Measurements from ENCODE around the gene VWA5B1. TPM values are rescaled to one million over a fixed set of nuclear protein-coding genes. Genes with fewer than 3 reads are reported as not detected.

Gene VWA5B1
- total and polyA plus RNA-seq, 10 donors = 0.28 TPM; not detected in 9

DNA sequence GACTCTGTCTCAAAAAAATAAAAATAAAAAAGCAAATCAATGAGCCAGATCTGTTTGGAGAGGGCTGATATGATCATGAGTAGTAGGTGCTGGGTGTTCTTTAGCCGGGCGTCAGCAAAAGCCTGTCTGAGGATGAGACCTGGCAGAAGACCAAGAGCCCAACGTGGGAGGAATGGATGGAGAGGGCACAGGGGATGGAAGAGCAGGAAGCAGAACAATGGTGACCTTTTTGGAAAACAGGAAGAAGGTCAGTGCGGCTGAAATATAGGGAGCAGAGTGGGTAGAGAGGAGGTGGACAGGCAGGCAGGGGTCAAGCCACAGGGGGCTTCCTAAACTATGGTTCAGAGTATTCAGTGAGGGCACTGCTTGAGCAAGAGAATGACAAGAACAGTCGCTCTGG is 30.9 kb downstream of the VWA5B1 start:
- TF ChIP-seq POLR2AphosphoS5 (IDR thresholded peaks at IDR 0.05) (no peak), POLR2A (IDR thresholded peaks at IDR 0.05) (no peak), CTCF (IDR thresholded peaks at IDR 0.05 in 8 of 11, conservative IDR thresholded peaks at IDR 0.05 in 3 of 11) (no peak)
- WGBS, 5 donors = 37 to 45% (median 41%) methylated on average over 5 of the region's 5 CpGs
- Histone ChIP-seq H3K27me3 (replicated peaks in 1 of 7) (no peaks in the 10 kb centered on the region), H3K36me3 (no peaks in the 10 kb centered on the region), H3K27ac (peak overlapping the region in 1 of 8 donors; percentile 55), H3K4me3 (peak overlapping the region in 1 of 8 donors; percentile 32), H3K4me1 (peaks cover 5 to 32% (median 13%) of the 10 kb centered on the region in 6 donors), H3K9me3 (no peaks in the 10 kb centered on the region)
- DNase-seq = peak; percentile 28
- intact Hi-C loops (cut with DNase I; ENCODE audit: low total_unique reads) = no loop called here

GRCh38 chr1:20322081-20322824 is 31.6 kb downstream of the VWA5B1 start:
- 47 to 53% (median 50%) methylated on average over 11 of the region's 11 CpGs for WGBS, 5 donors
- peak overlapping the region in 4 of 8 donors; percentile 10 to 55 (median 50) for H3K27ac ChIP-seq

DNA sequence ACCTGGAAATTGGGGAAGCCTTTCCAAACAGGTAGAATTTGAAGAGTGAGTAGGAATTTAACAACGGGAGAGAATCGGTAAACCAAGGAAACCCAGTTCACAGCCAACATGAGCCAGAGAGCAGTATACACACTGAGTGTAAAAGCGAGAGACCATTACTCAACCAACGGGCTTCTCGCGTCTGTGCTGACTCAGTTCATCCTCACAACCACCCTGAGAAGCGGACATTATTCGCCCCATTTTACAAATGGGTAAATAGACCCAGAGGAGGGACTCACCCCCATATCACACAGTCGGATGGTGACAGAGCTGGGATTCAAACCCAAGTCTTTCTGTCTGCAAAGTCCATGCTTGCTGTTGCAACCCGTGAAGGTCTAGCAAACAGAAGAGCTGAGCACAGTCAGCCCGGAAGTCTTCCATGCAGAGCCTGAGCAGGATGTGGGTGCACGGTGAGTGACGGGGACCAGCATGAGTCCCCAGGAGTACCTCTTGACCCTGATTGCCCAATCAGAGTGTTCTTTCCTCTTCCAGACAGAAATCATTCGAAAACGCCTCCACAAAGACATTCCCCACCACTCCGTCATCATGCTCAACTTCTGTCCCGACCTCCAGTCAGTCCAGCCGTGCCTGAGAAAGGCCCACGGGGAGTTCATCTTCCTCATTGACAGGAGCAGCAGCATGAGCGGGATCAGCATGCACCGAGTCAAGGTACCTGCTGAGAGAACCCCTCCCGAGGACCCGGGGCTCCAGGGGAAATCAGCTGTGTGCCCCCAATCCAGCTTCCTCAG is 32.3 kb downstream of the VWA5B1 start:
- Histone ChIP-seq H3K36me3 (no peaks in the 10 kb centered on the region), H3K4me3 (peak overlapping the region in 2 of 8 donors; percentile 10 to 32), H3K27me3 (replicated peaks in 1 of 7) (peaks cover 0 to 4% (median 0%) of the 10 kb centered on the region in 7 donors), H3K4me1 (peaks cover 5 to 32% (median 13%) of the 10 kb centered on the region in 6 donors), H3K9me3 (no peaks in the 10 kb centered on the region), H3K27ac (peak overlapping the region in 4 of 8 donors; percentile 10 to 55 (median 50))
- WGBS, 5 donors = 78 to 86% (median 81%) methylated on average over 22 to 23 of the region's 23 CpGs
- intact Hi-C loops (cut with DNase I; ENCODE audit: low total_unique reads) = no loop called here
- TF ChIP-seq CTCF (IDR thresholded peaks at IDR 0.05 in 8 of 11, conservative IDR thresholded peaks at IDR 0.05 in 3 of 11) = no peak
- TF ChIP-seq POLR2AphosphoS5 (IDR thresholded peaks at IDR 0.05) = no peak
- no peak for TF ChIP-seq POLR2A (IDR thresholded peaks at IDR 0.05)
- DNase-seq = peak; percentile 71

More at GRCh38 chr1:20322081-20322824, 31.6 kb downstream of the VWA5B1 start:
- Histone ChIP-seq H3K4me3 (peak overlapping the region in 2 of 8 donors; percentile 10 to 32), H3K4me1 (peaks cover 5 to 32% (median 13%) of the 10 kb centered on the region in 6 donors), H3K9me3 (no peaks in the 10 kb centered on the region), H3K27me3 (replicated peaks in 1 of 7) (no peaks in the 10 kb centered on the region), H3K36me3 (no peaks in the 10 kb centered on the region)
- DNase-seq = no peak
- TF ChIP-seq POLR2AphosphoS5 (IDR thresholded peaks at IDR 0.05) = no peak
- TF ChIP-seq CTCF (IDR thresholded peaks at IDR 0.05 in 8 of 11, conservative IDR thresholded peaks at IDR 0.05 in 3 of 11) = no peak
- TF ChIP-seq POLR2A (IDR thresholded peaks at IDR 0.05) = no peak
- intact Hi-C loops (cut with DNase I; ENCODE audit: low total_unique reads) = no loop called here

GRCh38 chr1:20323613-20323920 is 32.9 kb downstream of the VWA5B1 start:
- no peaks in the 10 kb centered on the region for H3K36me3 ChIP-seq
- no peaks in the 10 kb centered on the region for H3K9me3 ChIP-seq
- no peak overlapping the region for H3K4me3 ChIP-seq
- peak overlapping the region in 2 of 8 donors; percentile 52 to 55 for H3K27ac ChIP-seq
- H3K4me1 ChIP-seq = peaks cover 5 to 32% (median 13%) of the 10 kb centered on the region in 6 donors
- no peak for DNase-seq
- intact Hi-C loops (cut with DNase I; ENCODE audit: low total_unique reads) = no loop called here
- 65 to 91% (median 86%) methylated on average over 3 of the region's 3 CpGs for WGBS, 5 donors
- TF ChIP-seq CTCF (IDR thresholded peaks at IDR 0.05 in 8 of 11, conservative IDR thresholded peaks at IDR 0.05 in 3 of 11) (no peak), POLR2AphosphoS5 (IDR thresholded peaks at IDR 0.05) (no peak)
- H3K27me3 ChIP-seq (replicated peaks in 1 of 7) = peaks cover 0 to 10% (median 0%) of the 10 kb centered on the region in 7 donors

Measured in spleen (tissue), 11 donors.